ENCODE measurements around the gene TIA1.

TIA1 gene

DNA sequence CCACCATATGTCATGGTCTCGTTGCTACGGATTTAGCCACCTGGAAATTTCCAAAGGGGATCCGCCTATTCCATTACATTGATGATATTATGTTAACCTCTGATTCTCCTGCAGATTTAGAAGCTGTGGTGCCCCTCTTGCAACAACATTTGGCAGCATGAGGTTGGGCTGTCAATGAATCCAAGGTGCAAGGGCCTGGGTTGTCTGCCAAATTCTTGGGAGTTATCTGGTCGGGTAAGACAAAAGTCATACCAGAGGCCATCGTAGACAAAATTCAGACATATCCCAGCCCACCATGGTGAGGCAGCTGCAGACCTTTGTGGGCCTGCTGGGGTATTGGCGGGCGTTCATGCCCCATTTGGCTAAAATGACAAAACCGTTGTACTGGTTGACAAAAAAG is 44.0 kb downstream of the TIA1 start:
- Histone ChIP-seq H3K27ac (ENCODE audit: low read length, poor library complexity, severe bottlenecking) (no peak overlapping the region), H3K23ac (ENCODE audit: low read length in 2 of 2) (no peak overlapping the region), H3K4me2 (ENCODE audit: low read length, poor library complexity, severe bottlenecking) (no peak overlapping the region), H4K91ac (ENCODE audit: low read length) (no peak overlapping the region), H3K18ac (ENCODE audit: low read depth in 1 of 2, low read length in 2 of 2) (no peak overlapping the region), H2AFZ (ENCODE audit: low read depth, low read length) (no peak overlapping the region), H3K4me3 (ENCODE audit: insufficient read depth in 1 of 2, low read depth in 1 of 2, low read length in 2 of 2) (no peak overlapping the region), H2BK12ac (ENCODE audit: low read length in 2 of 2) (no peak overlapping the region), H3K14ac (ENCODE audit: low read length in 2 of 2) (no peak overlapping the region), H3K36me3 (ENCODE audit: control insufficient read depth in 1 of 2, insufficient read depth in 2 of 2, low read depth in 1 of 2, low read length in 2 of 2) (peaks cover 5 to 18% of the 10 kb centered on the region in 2 experiments), H4K8ac (ENCODE audit: low read length) (no peak overlapping the region), H2BK15ac (ENCODE audit: low read depth, poor library complexity, severe bottlenecking) (no peak overlapping the region), H2BK5ac (ENCODE audit: low read depth, low read length, poor library complexity, severe bottlenecking) (no peak overlapping the region), H3K79me1 (replicated peaks; ENCODE audit: low read length, poor library complexity, severe bottlenecking) (no peaks in the 10 kb centered on the region), H2AK5ac (ENCODE audit: low read length, severe bottlenecking) (no peak overlapping the region), H3K27me3 (ENCODE audit: control insufficient read depth in 1 of 2, insufficient read depth in 1 of 2, low read length in 2 of 2) (no peaks in the 10 kb centered on the region), H3K9ac (ENCODE audit: low read length) (no peak overlapping the region), H3K4me1 (ENCODE audit: control insufficient read depth, insufficient read depth, low read depth, low read length) (no peaks in the 10 kb centered on the region), H3K4ac (ENCODE audit: low read depth in 1 of 2, low read length in 2 of 2) (no peak overlapping the region), H3K9me3 (ENCODE audit: control insufficient read depth, low read length) (no peaks in the 10 kb centered on the region), H2BK120ac (ENCODE audit: low read depth, low read length) (no peak overlapping the region)
- DNase-seq = no peak
- WGBS = 97% methylated on average over 8 of the region's 8 CpGs

GRCh38 chr2:70203086-70203485 is 45.3 kb downstream of the TIA1 start:
- H3K4me3 ChIP-seq (ENCODE audit: insufficient read depth in 1 of 2, low read depth in 1 of 2, low read length in 2 of 2) = no peak overlapping the region
- no peak overlapping the region for H4K8ac ChIP-seq (ENCODE audit: low read length)
- no peak overlapping the region for H2BK15ac ChIP-seq (ENCODE audit: low read depth, poor library complexity, severe bottlenecking)
- H3K9me3 ChIP-seq (ENCODE audit: control insufficient read depth, low read length) = no peaks in the 10 kb centered on the region
- H3K18ac ChIP-seq (ENCODE audit: low read depth in 1 of 2, low read length in 2 of 2) = no peak overlapping the region
- H3K27ac ChIP-seq (ENCODE audit: low read length, poor library complexity, severe bottlenecking) = no peak overlapping the region
- no peak overlapping the region for H2BK5ac ChIP-seq (ENCODE audit: low read depth, low read length, poor library complexity, severe bottlenecking)
- no peak overlapping the region for H2BK12ac ChIP-seq (ENCODE audit: low read length in 2 of 2)
- no peak overlapping the region for H4K91ac ChIP-seq (ENCODE audit: low read length)
- DNase-seq = no peak
- no peak overlapping the region for H3K4ac ChIP-seq (ENCODE audit: low read depth in 1 of 2, low read length in 2 of 2)
- no peaks in the 10 kb centered on the region for H3K79me1 ChIP-seq (replicated peaks; ENCODE audit: low read length, poor library complexity, severe bottlenecking)
- H3K14ac ChIP-seq (ENCODE audit: low read length in 2 of 2) = no peak overlapping the region
- no peak overlapping the region for H3K23ac ChIP-seq (ENCODE audit: low read length in 2 of 2)
- H3K4me1 ChIP-seq (ENCODE audit: control insufficient read depth, insufficient read depth, low read depth, low read length) = no peaks in the 10 kb centered on the region
- H2AFZ ChIP-seq (ENCODE audit: low read depth, low read length) = no peak overlapping the region
- no peak overlapping the region for H3K9ac ChIP-seq (ENCODE audit: low read length)
- no peak overlapping the region for H2AK5ac ChIP-seq (ENCODE audit: low read length, severe bottlenecking)
- H3K27me3 ChIP-seq (ENCODE audit: control insufficient read depth in 1 of 2, insufficient read depth in 1 of 2, low read length in 2 of 2) = no peaks in the 10 kb centered on the region
- H2BK120ac ChIP-seq (ENCODE audit: low read depth, low read length) = no peak overlapping the region
- H3K36me3 ChIP-seq (ENCODE audit: control insufficient read depth in 1 of 2, insufficient read depth in 2 of 2, low read depth in 1 of 2, low read length in 2 of 2) = peaks cover 0 to 15% of the 10 kb centered on the region in 2 experiments
- no peak overlapping the region for H3K4me2 ChIP-seq (ENCODE audit: low read length, poor library complexity, severe bottlenecking)
- 98% methylated on average over 3 of the region's 5 CpGs for WGBS

GRCh38 chr2:70202236-70202806 is 46.1 kb downstream of the TIA1 start:
- H2AFZ ChIP-seq (ENCODE audit: low read depth, low read length) = no peak overlapping the region
- H4K8ac ChIP-seq (ENCODE audit: low read length) = no peak overlapping the region
- no peak overlapping the region for H2BK15ac ChIP-seq (ENCODE audit: low read depth, poor library complexity, severe bottlenecking)
- no peak overlapping the region for H3K4ac ChIP-seq (ENCODE audit: low read depth in 1 of 2, low read length in 2 of 2)
- H3K9me3 ChIP-seq (ENCODE audit: control insufficient read depth, low read length) = no peaks in the 10 kb centered on the region
- H3K23ac ChIP-seq (ENCODE audit: low read length in 2 of 2) = no peak overlapping the region
- H3K4me2 ChIP-seq (ENCODE audit: low read length, poor library complexity, severe bottlenecking) = no peak overlapping the region
- H3K27ac ChIP-seq (ENCODE audit: low read length, poor library complexity, severe bottlenecking) = no peak overlapping the region
- H2BK5ac ChIP-seq (ENCODE audit: low read depth, low read length, poor library complexity, severe bottlenecking) = no peak overlapping the region
- H2AK5ac ChIP-seq (ENCODE audit: low read length, severe bottlenecking) = no peak overlapping the region
- no peak overlapping the region for H3K9ac ChIP-seq (ENCODE audit: low read length)
- no peak overlapping the region for H4K91ac ChIP-seq (ENCODE audit: low read length)
- no peak overlapping the region for H3K14ac ChIP-seq (ENCODE audit: low read length in 2 of 2)
- 78% methylated on average over 8 of the region's 9 CpGs for WGBS
- no peak overlapping the region for H3K18ac ChIP-seq (ENCODE audit: low read depth in 1 of 2, low read length in 2 of 2)
- no peak overlapping the region for H3K4me3 ChIP-seq (ENCODE audit: insufficient read depth in 1 of 2, low read depth in 1 of 2, low read length in 2 of 2)
- peaks cover 0 to 9% of the 10 kb centered on the region in 2 experiments for H3K36me3 ChIP-seq (ENCODE audit: control insufficient read depth in 1 of 2, insufficient read depth in 2 of 2, low read depth in 1 of 2, low read length in 2 of 2)
- H3K79me1 ChIP-seq (replicated peaks; ENCODE audit: low read length, poor library complexity, severe bottlenecking) = no peaks in the 10 kb centered on the region
- DNase-seq = no peak
- H2BK12ac ChIP-seq (ENCODE audit: low read length in 2 of 2) = no peak overlapping the region
- no peaks in the 10 kb centered on the region for H3K27me3 ChIP-seq (ENCODE audit: control insufficient read depth in 1 of 2, insufficient read depth in 1 of 2, low read length in 2 of 2)
- H2BK120ac ChIP-seq (ENCODE audit: low read depth, low read length) = no peak overlapping the region
- no peaks in the 10 kb centered on the region for H3K4me1 ChIP-seq (ENCODE audit: control insufficient read depth, insufficient read depth, low read depth, low read length)

GRCh38 chr2:70201831-70202230 is 46.6 kb downstream of the TIA1 start:
- Histone ChIP-seq H3K27me3 (ENCODE audit: control insufficient read depth in 1 of 2, insufficient read depth in 1 of 2, low read length in 2 of 2) (no peaks in the 10 kb centered on the region), H3K14ac (ENCODE audit: low read length in 2 of 2) (no peak overlapping the region), H3K36me3 (ENCODE audit: control insufficient read depth in 1 of 2, insufficient read depth in 2 of 2, low read depth in 1 of 2, low read length in 2 of 2) (peaks cover 0 to 4% of the 10 kb centered on the region in 2 experiments), H2BK12ac (ENCODE audit: low read length in 2 of 2) (no peak overlapping the region), H4K8ac (ENCODE audit: low read length) (no peak overlapping the region), H2BK15ac (ENCODE audit: low read depth, poor library complexity, severe bottlenecking) (no peak overlapping the region), H3K4me3 (ENCODE audit: insufficient read depth in 1 of 2, low read depth in 1 of 2, low read length in 2 of 2) (no peak overlapping the region), H4K91ac (ENCODE audit: low read length) (no peak overlapping the region), H2AFZ (ENCODE audit: low read depth, low read length) (no peak overlapping the region), H3K27ac (ENCODE audit: low read length, poor library complexity, severe bottlenecking) (no peak overlapping the region), H2AK5ac (ENCODE audit: low read length, severe bottlenecking) (no peak overlapping the region), H3K79me1 (replicated peaks; ENCODE audit: low read length, poor library complexity, severe bottlenecking) (no peaks in the 10 kb centered on the region), H3K9me3 (ENCODE audit: control insufficient read depth, low read length) (no peaks in the 10 kb centered on the region), H3K4me1 (ENCODE audit: control insufficient read depth, insufficient read depth, low read depth, low read length) (no peaks in the 10 kb centered on the region), H3K18ac (ENCODE audit: low read depth in 1 of 2, low read length in 2 of 2) (no peak overlapping the region), H3K9ac (ENCODE audit: low read length) (no peak overlapping the region), H3K4ac (ENCODE audit: low read depth in 1 of 2, low read length in 2 of 2) (no peak overlapping the region), H3K23ac (ENCODE audit: low read length in 2 of 2) (no peak overlapping the region), H2BK120ac (ENCODE audit: low read depth, low read length) (no peak overlapping the region), H2BK5ac (ENCODE audit: low read depth, low read length, poor library complexity, severe bottlenecking) (no peak overlapping the region), H3K4me2 (ENCODE audit: low read length, poor library complexity, severe bottlenecking) (no peak overlapping the region)
- DNase-seq = no peak
- WGBS = 94% methylated on average over 6 of the region's 6 CpGs
